Neural progenitor cell (in vitro differentiated cells): ENCODE data around the gene SIM2.

Source experiments
- CTCF ChIP-seq: fragments of 200-600 bp; sonication (generic); IDR thresholded peaks from 2 replicates; pipeline ENCODE4 v1.5.1; 2017; ENCODE audit warnings: antibody characterized with exemption, mild to moderate bottlenecking
- EZH2 ChIP-seq: fragments of 200-600 bp; sonication (generic); IDR thresholded peaks from 2 replicates; pipeline ENCODE4 v1.6.1; 2017; ENCODE audit warnings: antibody characterized with exemption, mild to moderate bottlenecking, moderate library complexity

- no peak for TF ChIP-seq CTCF
- TF ChIP-seq EZH2 = no peak
These were observed 45.3 kb downstream of the SIM2 start for GRCh38 chr21:36744190-36744559.
